ENCODE results near the gene ZCCHC18. TPM values are rescaled to one million over a fixed set of nuclear protein-coding genes. Genes with fewer than 3 reads are reported as not detected.
"Not testable (repeated sequence)": the region's sequence is repeated elsewhere in the genome, so short reads cannot be mapped to it uniquely, and the experiment has no call there.

ZCCHC18 gene
- polyA plus RNA-seq (2011; rRNA removed) = 0.26 and 0.35 TPM in 2 replicates
- polyA plus RNA-seq (2012; cell fraction: cytosol; rRNA removed) = 0.16 and 0.17 TPM in 2 replicates
- 0.05 and 0.19 TPM in 2 replicates for polyA plus RNA-seq (2012; cell fraction: nucleus; rRNA removed)
- 0.14 to 0.22 TPM (median 0.19 TPM) in 3 replicates for polyA plus RNA-seq (2017; fragmentation: RNase III; extraction: RNeasy Plus Mini Kit Qiagen cat#74134 plus additional on column Dnase treatment)
- polyA minus RNA-seq (2011; rRNA and poly(A)+ RNA removed) = not detected in 2 replicates

- no peaks in the 10 kb centered on the region for H3K9me3 ChIP-seq
- CTCF ChIA-PET = interaction anchor here (0.7 to 3.1 kb wide), 11 partner anchors 8 to 268 kb away, joined by 3 to 18 read pairs (median 6); no protein-coding TSS in a partner anchor
- H3K4me3 ChIP-seq = peak within 1 kb of the TSS; percentile 60
- H3K4me2 ChIP-seq = peak within 1 kb of the TSS; percentile 99
- ATAC-seq (peak; percentile 76 to 79), DNase-seq (ENCODE audit: low read depth in 1 of 2, low spot score in 1 of 2) (peak; percentile 4 to 43), FAIRE-seq (no peak)
- POLR2A ChIA-PET = no interaction called here
- H3K27ac ChIP-seq = peak within 1 kb of the TSS; percentile 12 to 66; a peak in 4 of 6 replicates
- TF ChIP-seq MAX (IDR thresholded peaks at IDR 0.05) = peak; percentile 62
- TF ChIP-seq NFE2L2 (conservative IDR thresholded peaks at IDR 0.05; ENCODE audit: low read length) = no peak
- no peaks in the 10 kb centered on the region for H3K4me1 ChIP-seq
- WGBS (ENCODE audit: missing lambda C conversion rate) = 0% methylated on average over 4 of the region's 67 CpGs
These were observed at the start of gene ZCCHC18 for GRCh38 chrX:104112326-104112951. TSS of gene ZCCHC18 (plus strand) at chrX:104112523. CDS start at chrX:104114112, 1,589 bp downstream.

- H3K4me3 ChIP-seq; ATAC-seq; POLR2A ChIA-PET; FAIRE-seq; H3K4me1 ChIP-seq; H3K9me3 ChIP-seq; DNase-seq (ENCODE audit: low read depth in 1 of 2, low spot score in 1 of 2); CTCF ChIA-PET; H3K27ac ChIP-seq; H3K4me2 ChIP-seq: not testable (repeated sequence)
- WGBS (ENCODE audit: missing lambda C conversion rate) = no CpG with 5 or more reads among the region's 18 CpGs
These were observed 49.7 kb upstream of the ZCCHC18 start for GRCh38 chrX:104062636-104063035.

- WGBS (ENCODE audit: missing lambda C conversion rate) = no CpG with 5 or more reads among the region's 46 CpGs
- peak; percentile 95 to 100; a peak in 5 of 6 replicates for ATAC-seq
- H3K27ac ChIP-seq; H3K4me1 ChIP-seq; H3K4me2 ChIP-seq; H3K9me3 ChIP-seq; DNase-seq (ENCODE audit: low read depth in 1 of 2, low spot score in 1 of 2); POLR2A ChIA-PET; CTCF ChIA-PET; H3K4me3 ChIP-seq; FAIRE-seq: not testable (repeated sequence)
These were observed 36.4 kb upstream of the ZCCHC18 start, which contains the start of gene TMSB15C for GRCh38 chrX:104075778-104076445. TSS of gene TMSB15C (minus strand) at chrX:104076236.

- FAIRE-seq; POLR2A ChIA-PET; H3K4me1 ChIP-seq; CTCF ChIA-PET; H3K4me2 ChIP-seq; H3K4me3 ChIP-seq; H3K9me3 ChIP-seq; DNase-seq (ENCODE audit: low read depth in 1 of 2, low spot score in 1 of 2); H3K27ac ChIP-seq: not testable (repeated sequence)
- WGBS (ENCODE audit: missing lambda C conversion rate) = no CpG with 5 or more reads among the region's 6 CpGs
- ATAC-seq = peak in 1 of 2 experiments; percentile 54; a peak in 3 of 6 replicates
These were observed 34.5 kb upstream of the ZCCHC18 start for GRCh38 chrX:104077854-104078253.

GRCh38 chrX:104084063-104084462, 28.3 kb upstream of the ZCCHC18 start:
- WGBS (ENCODE audit: missing lambda C conversion rate) = no CpG with 5 or more reads among the region's 4 CpGs
- no peaks in the 10 kb centered on the region for H3K4me1 ChIP-seq
- no peak overlapping the region for H3K27ac ChIP-seq
- TF ChIP-seq USF2 (IDR thresholded peaks at IDR 0.05) (no peak), NFE2L2 (conservative IDR thresholded peaks at IDR 0.05; ENCODE audit: low read length) (no peak), CTCF (IDR thresholded peaks at IDR 0.05) (no peak), FOXS1 (CRISPR knock-in tag; IDR thresholded peaks at IDR 0.05) (no peak), HEYL (CRISPR knock-in tag; IDR thresholded peaks at IDR 0.05) (no peak), PBX3 (IDR thresholded peaks at IDR 0.05) (no peak), RAD21 (conservative IDR thresholded peaks at IDR 0.05 in 1 of 2, IDR thresholded peaks at IDR 0.05 in 1 of 2) (no peak), EHF (CRISPR knock-in tag; IDR thresholded peaks at IDR 0.05) (no peak), GATA3 (IDR thresholded peaks at IDR 0.05; ENCODE audit: borderline replicate concordance) (no peak), CHD4 (IDR thresholded peaks at IDR 0.05; ENCODE audit: borderline replicate concordance) (no peak), HOXB13 (CRISPR knock-in tag; IDR thresholded peaks at IDR 0.05; ENCODE audit: low read depth) (no peak), TP53 (CRISPR knock-in tag; IDR thresholded peaks at IDR 0.05) (no peak), KDM1A (IDR thresholded peaks at IDR 0.05; ENCODE audit: low read depth) (no peak)
- CTCF ChIA-PET = no interaction called here
- POLR2A ChIA-PET = no interaction called here
- no peak overlapping the region for H3K4me3 ChIP-seq
- no peak for ATAC-seq
- H3K4me2 ChIP-seq = no peak overlapping the region
- DNase-seq (ENCODE audit: low read depth in 1 of 2, low spot score in 1 of 2) = no peak
- no peak for FAIRE-seq
- H3K9me3 ChIP-seq = no peaks in the 10 kb centered on the region
